SU-DHL-6 (cell line): ENCODE measurements around the gene ZNF292.

Experiments used
- H2AFZ ChIP-seq: fragments of 200-600 bp; sonication (generic); 2 replicates; pipeline ENCODE4 v1.6.1; 2014; ENCODE audit warnings: low read depth, mild to moderate bottlenecking, moderate library complexity, mixed read lengths, antibody characterized with exemption, low read length; ENCODE audit not compliant: severe bottlenecking
- H3F3A ChIP-seq: fragments of 200-600 bp; shearing (Covaris generic); 2 replicates; pipeline ENCODE4 v1.6.0; 2016; ENCODE audit warnings: antibody characterized with exemption, mild to moderate bottlenecking; ENCODE audit not compliant: insufficient read depth
- H3K27ac ChIP-seq: fragments of 200-600 bp; sonication (generic); 2 replicates; pipeline ENCODE4 v1.5.1; 2016; ENCODE audit warnings: low read depth, mild to moderate bottlenecking, low read length, moderate library complexity, mixed read lengths
- H3K27me3 ChIP-seq: fragments of 200-600 bp; sonication (generic), shearing (Covaris generic); 2 replicates; pipeline ENCODE4 v1.6.0; 2014; ENCODE audit warnings: mild to moderate bottlenecking, low read length
- H3K36me3 ChIP-seq: fragments of 200-600 bp; sonication (generic); 2 replicates; pipeline ENCODE4 v1.6.1; 2014; ENCODE audit warnings: mild to moderate bottlenecking, low read length, mixed read lengths
- H3K4me2 ChIP-seq: fragments of 300-600, 200-600 bp; shearing (Covaris generic), sonication (generic); 2 replicates; pipeline ENCODE4 v1.6.0; 2014; ENCODE audit warnings: low read length, low read depth, mild to moderate bottlenecking; ENCODE audit not compliant: poor library complexity, severe bottlenecking
- H3K4me3 ChIP-seq: fragments of 200-600 bp; sonication (generic); 2 replicates; pipeline ENCODE4 v1.5.1; 2014; ENCODE audit warnings: antibody characterized with exemption, low read length, mild to moderate bottlenecking, mixed read lengths; ENCODE audit not compliant: insufficient read depth, poor library complexity, severe bottlenecking
- H3K79me2 ChIP-seq: fragments of 200-600 bp; sonication (generic); 2 replicates; pipeline ENCODE4 v1.6.1; 2014; ENCODE audit warnings: mild to moderate bottlenecking, low read length, moderate library complexity; ENCODE audit not compliant: insufficient read depth
- H3K9ac ChIP-seq: fragments of 200-600 bp; sonication (generic); 2 replicates; pipeline ENCODE4 v1.7.0; 2014; ENCODE audit warnings: mild to moderate bottlenecking, low read length
- H3K9me2 ChIP-seq: fragments of 200-600 bp; sonication (generic); replicated peaks from 2 replicates; pipeline ENCODE4 v1.6.1; 2014; ENCODE audit warnings: low read length; ENCODE audit not compliant: insufficient read depth
- H3K9me3 ChIP-seq: fragments of 200-600 bp; sonication (generic); 2 replicates; pipeline ENCODE4 v1.6.1; 2014; ENCODE audit warnings: low read length, mixed read lengths; ENCODE audit not compliant: insufficient read depth
- H4K20me1 ChIP-seq: fragments of 200-600 bp; sonication (generic); 2 replicates; pipeline ENCODE4 v1.6.1; 2014; ENCODE audit warnings: low read depth, mild to moderate bottlenecking, antibody characterized with exemption, low read length, moderate library complexity, mixed read lengths
- EZH2phosphoT487 ChIP-seq: fragments of 200-600 bp; sonication (generic), shearing (Covaris generic); conservative IDR thresholded peaks from 2 replicates; pipeline ENCODE4 v1.6.1; 2018; ENCODE audit warnings: mild to moderate bottlenecking, antibody characterized with exemption, low read length, moderate library complexity, mixed read lengths
- TF ChIP-seq, protein P1 (sequence below): fragments of 200-600 bp; sonication (generic); IDR thresholded peaks from one replicate; pipeline ENCODE4 v1.5.1; 2017; ENCODE audit warnings: antibody characterized with exemption, mild to moderate bottlenecking, low read length, moderate library complexity; ENCODE audit not compliant: insufficient read depth, poor library complexity, severe bottlenecking

The ZNF292 gene

GRCh38 chr6:87174078-87174579 lies 18.8 kb downstream of the ZNF292 start:
- H3K4me3 ChIP-seq, result no peak overlapping the region
- 0 out of 2 replicates have a peak, but pooled peaks cover 3% of the 10 kb centered on the region for H3K36me3 ChIP-seq
- H3K9me2 ChIP-seq, result no peaks in the 10 kb centered on the region
- peak overlapping the region; percentile 32 for H3K4me2 ChIP-seq
- H3K9me3 ChIP-seq, result no peaks in the 10 kb centered on the region
- peak overlapping the region; percentile 24; the same call in 1 of the 2 replicates for H3K27ac ChIP-seq
- no peak for TF ChIP-seq EZH2phosphoT487
- TF ChIP-seq, protein P1, sequence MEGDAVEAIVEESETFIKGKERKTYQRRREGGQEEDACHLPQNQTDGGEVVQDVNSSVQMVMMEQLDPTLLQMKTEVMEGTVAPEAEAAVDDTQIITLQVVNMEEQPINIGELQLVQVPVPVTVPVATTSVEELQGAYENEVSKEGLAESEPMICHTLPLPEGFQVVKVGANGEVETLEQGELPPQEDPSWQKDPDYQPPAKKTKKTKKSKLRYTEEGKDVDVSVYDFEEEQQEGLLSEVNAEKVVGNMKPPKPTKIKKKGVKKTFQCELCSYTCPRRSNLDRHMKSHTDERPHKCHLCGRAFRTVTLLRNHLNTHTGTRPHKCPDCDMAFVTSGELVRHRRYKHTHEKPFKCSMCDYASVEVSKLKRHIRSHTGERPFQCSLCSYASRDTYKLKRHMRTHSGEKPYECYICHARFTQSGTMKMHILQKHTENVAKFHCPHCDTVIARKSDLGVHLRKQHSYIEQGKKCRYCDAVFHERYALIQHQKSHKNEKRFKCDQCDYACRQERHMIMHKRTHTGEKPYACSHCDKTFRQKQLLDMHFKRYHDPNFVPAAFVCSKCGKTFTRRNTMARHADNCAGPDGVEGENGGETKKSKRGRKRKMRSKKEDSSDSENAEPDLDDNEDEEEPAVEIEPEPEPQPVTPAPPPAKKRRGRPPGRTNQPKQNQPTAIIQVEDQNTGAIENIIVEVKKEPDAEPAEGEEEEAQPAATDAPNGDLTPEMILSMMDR, result no peak
- H3K27me3 ChIP-seq, result no peaks in the 10 kb centered on the region
- 0 out of 2 replicates have a peak overlapping the region, but pooled peaks have one; percentile 2 for H3K9ac ChIP-seq
- peaks cover 8% of the 10 kb centered on the region; the same call in 1 of the 2 replicates for H3F3A ChIP-seq
- peaks cover 100% of the 10 kb centered on the region for H3K79me2 ChIP-seq
- peaks cover 71% of the 10 kb centered on the region for H4K20me1 ChIP-seq
- no peak overlapping the region for H2AFZ ChIP-seq

DNA sequence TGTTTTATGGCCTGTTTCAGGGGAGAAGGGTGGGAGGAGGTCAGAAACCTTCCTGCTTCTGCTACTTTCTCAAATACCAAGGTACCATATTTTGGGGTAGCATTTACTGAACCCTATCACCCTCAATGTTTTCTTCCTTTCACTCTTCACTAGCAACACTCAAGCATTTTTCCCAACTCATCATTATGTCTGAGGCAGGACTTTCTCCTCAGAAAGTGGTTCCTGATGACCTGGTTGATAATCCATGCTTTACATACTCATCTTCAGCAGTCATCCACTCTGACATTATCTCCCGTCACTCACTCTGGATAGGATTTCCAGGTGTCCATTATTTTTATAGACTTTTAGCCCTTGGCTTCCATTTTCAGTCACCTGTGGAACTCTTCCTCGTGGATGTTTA lies 21.1 kb downstream of the ZNF292 start:
- Histone ChIP-seq H3K9me3 (no peaks in the 10 kb centered on the region), H3K79me2 (peaks cover 100% of the 10 kb centered on the region), H3K27me3 (no peaks in the 10 kb centered on the region), H4K20me1 (peaks cover 52% of the 10 kb centered on the region), H3K9me2 (no peaks in the 10 kb centered on the region), H3F3A (peaks cover 8% of the 10 kb centered on the region; the same call in 1 of the 2 replicates), H3K9ac (no peak overlapping the region), H3K36me3 (peaks cover 6% of the 10 kb centered on the region; the same call in 1 of the 2 replicates), H3K4me2 (no peak overlapping the region), H2AFZ (no peak overlapping the region), H3K27ac (no peak overlapping the region), H3K4me3 (no peak overlapping the region)
- TF ChIP-seq, protein P1, result no peak

DNA sequence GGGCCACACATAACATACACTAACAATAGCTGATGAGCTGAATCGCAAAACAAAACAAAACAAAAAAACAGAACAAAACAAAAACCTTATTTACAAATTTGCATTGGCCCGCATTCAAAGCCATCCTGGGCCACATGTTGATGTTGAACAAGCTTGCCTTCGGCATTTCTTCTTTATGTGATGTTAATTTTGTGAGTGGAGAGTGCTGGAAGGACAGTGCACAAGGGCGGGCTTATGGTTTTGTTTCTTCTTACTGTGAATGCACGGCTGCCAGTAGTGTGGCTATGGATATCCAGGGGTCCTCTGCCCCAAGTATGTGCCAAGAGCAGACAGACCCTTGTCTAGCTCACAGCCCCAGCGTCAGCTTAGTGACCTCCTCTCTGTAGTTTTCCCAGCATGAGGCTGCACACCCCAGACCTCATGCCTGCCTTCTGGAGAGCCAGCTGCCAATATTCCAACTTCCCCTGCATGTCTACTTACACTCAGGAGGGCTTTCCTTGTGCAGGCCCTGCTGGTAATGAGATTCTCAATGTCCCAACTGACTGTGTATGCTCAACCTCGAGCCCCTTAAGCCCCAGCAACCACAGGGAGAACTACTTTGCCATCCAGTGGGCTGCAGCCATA lies 24.9 kb downstream of the ZNF292 start:
- H3K9me2 ChIP-seq, result no peaks in the 10 kb centered on the region
- H3K9me3 ChIP-seq, result no peaks in the 10 kb centered on the region
- no peaks in the 10 kb centered on the region for H3F3A ChIP-seq
- H2AFZ ChIP-seq, result no peak overlapping the region
- no peaks in the 10 kb centered on the region for H3K27me3 ChIP-seq
- H3K9ac ChIP-seq, result no peak overlapping the region
- TF ChIP-seq EZH2phosphoT487, result no peak
- TF ChIP-seq, protein P1, result no peak
- no peak overlapping the region for H3K4me3 ChIP-seq
- peaks cover 4% of the 10 kb centered on the region; the same call in 1 of the 2 replicates for H3K36me3 ChIP-seq
- H3K79me2 ChIP-seq, result peaks cover 99% of the 10 kb centered on the region
- H4K20me1 ChIP-seq, result peaks cover 38% of the 10 kb centered on the region
- no peak overlapping the region for H3K27ac ChIP-seq
- H3K4me2 ChIP-seq, result no peak overlapping the region
